Measurements from ENCODE around the gene TPX2.
"Not testable (repeated sequence)": the region's sequence is repeated elsewhere in the genome, so short reads cannot be mapped to it uniquely, and the experiment has no call there.

Gene TPX2

DNA sequence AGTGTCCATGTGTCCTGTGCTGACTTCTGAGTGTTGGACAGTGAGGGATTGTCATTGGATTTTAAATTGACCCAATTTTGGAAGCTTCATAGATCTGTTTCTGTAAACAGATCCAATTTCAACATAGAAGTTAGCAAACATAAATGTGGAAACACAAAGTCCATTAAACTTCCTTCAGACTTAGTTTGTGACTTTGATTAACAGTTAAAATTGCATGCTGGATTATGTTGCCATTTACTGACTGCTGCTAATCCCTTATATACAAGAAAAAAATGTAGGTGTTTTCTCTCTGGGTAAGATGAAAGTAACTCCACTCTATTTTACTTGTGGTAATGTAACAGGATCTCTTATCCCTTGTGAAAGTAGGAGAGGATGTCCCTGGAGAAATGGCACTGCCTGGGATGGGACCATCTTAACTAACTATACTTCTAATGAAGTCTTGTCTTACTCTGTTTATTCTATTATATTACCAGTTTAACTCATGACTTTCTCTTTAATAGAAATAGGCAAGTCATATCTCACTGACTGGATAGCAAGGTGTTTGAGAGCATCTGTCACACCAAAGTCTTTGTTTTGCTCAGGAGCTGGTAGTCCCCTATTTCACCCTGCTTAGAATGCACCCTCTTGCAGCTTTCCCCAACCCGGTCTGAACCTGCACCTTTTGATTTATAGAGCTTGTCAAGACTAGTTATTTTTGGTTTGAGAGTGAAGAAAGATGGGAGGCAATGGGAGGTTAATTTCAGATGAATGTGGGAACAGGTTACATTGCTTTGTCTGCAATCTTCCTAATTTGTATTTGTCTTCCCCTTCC, 7.2 kb downstream of the TPX2 start:
- Histone ChIP-seq H3K36me3 (ENCODE audit: control insufficient read depth in 5 of 5, insufficient read depth in 5 of 5, low read length in 5 of 5) (no peaks in the 10 kb centered on the region), H3K27me3 (ENCODE audit: control insufficient read depth in 5 of 5, insufficient read depth in 4 of 5, low read length in 5 of 5) (no peaks in the 10 kb centered on the region), H3K27ac (ENCODE audit: low read depth, low read length) (no peak overlapping the region), H3K4me1 (ENCODE audit: control insufficient read depth in 5 of 5, insufficient read depth in 5 of 5, low read length in 5 of 5) (no peaks in the 10 kb centered on the region), H3K9ac (ENCODE audit: low read length in 5 of 5) (no peak overlapping the region), H3K4me3 (ENCODE audit: low read depth in 1 of 5, low read length in 5 of 5) (no peak overlapping the region), H3K9me3 (ENCODE audit: control insufficient read depth in 5 of 5, low read length in 5 of 5) (no peaks in the 10 kb centered on the region)

DNA sequence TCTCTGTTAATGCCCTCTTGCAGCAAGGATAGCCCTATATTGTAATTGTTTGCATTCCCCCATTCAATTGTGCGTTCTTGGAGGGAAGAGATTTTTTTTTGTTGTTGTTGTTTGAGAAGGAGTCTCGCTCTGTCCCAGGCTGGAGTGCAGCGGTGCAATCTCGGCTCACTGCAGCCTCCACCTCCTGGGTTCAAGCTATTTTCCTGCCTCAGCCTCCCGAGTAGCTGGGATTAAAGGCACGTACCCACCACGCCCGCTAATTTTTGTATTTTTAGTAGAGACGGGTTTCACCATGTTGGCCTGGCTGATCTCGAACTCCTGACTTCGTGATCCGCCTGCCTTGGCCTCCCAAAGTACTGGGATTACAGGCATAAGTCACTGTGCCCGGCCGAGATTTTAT, 7.9 kb downstream of the TPX2 start:
- not testable (repeated sequence) for H3K9ac ChIP-seq (ENCODE audit: low read length in 5 of 5); H3K4me3 ChIP-seq (ENCODE audit: low read depth in 1 of 5, low read length in 5 of 5); H3K27ac ChIP-seq (ENCODE audit: low read depth, low read length); H3K36me3 ChIP-seq (ENCODE audit: control insufficient read depth in 5 of 5, insufficient read depth in 5 of 5, low read length in 5 of 5); H3K4me1 ChIP-seq (ENCODE audit: control insufficient read depth in 5 of 5, insufficient read depth in 5 of 5, low read length in 5 of 5); H3K9me3 ChIP-seq (ENCODE audit: control insufficient read depth in 5 of 5, low read length in 5 of 5); H3K27me3 ChIP-seq (ENCODE audit: control insufficient read depth in 5 of 5, insufficient read depth in 4 of 5, low read length in 5 of 5)

DNA sequence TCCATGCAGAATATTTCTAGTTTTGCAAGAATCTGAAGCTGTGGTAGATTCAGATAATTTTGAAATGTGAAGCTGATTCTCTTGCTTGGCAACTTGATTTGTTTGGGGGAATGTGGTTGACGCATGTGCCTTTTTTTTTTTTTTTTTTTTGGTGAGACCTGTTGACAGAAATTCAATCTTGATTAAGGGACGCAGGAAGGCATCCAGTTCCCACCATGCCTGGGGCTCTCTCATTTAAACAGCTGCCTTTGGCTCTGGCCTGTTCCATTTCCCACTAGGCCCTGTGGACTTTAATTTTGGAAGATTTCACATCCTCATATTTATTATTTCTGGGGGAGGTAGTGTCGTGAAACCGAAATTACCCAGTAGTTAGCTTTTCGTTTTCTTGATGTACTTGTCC, 8.6 kb downstream of the TPX2 start:
- H3K9me3 ChIP-seq (ENCODE audit: control insufficient read depth in 5 of 5, low read length in 5 of 5): no peaks in the 10 kb centered on the region
- H3K27ac ChIP-seq (ENCODE audit: low read depth, low read length): no peak overlapping the region
- no peaks in the 10 kb centered on the region for H3K4me1 ChIP-seq (ENCODE audit: control insufficient read depth in 5 of 5, insufficient read depth in 5 of 5, low read length in 5 of 5)
- H3K36me3 ChIP-seq (ENCODE audit: control insufficient read depth in 5 of 5, insufficient read depth in 5 of 5, low read length in 5 of 5): no peaks in the 10 kb centered on the region
- no peak overlapping the region for H3K9ac ChIP-seq (ENCODE audit: low read length in 5 of 5)
- no peaks in the 10 kb centered on the region for H3K27me3 ChIP-seq (ENCODE audit: control insufficient read depth in 5 of 5, insufficient read depth in 4 of 5, low read length in 5 of 5)
- H3K4me3 ChIP-seq (ENCODE audit: low read depth in 1 of 5, low read length in 5 of 5): no peak overlapping the region

DNA sequence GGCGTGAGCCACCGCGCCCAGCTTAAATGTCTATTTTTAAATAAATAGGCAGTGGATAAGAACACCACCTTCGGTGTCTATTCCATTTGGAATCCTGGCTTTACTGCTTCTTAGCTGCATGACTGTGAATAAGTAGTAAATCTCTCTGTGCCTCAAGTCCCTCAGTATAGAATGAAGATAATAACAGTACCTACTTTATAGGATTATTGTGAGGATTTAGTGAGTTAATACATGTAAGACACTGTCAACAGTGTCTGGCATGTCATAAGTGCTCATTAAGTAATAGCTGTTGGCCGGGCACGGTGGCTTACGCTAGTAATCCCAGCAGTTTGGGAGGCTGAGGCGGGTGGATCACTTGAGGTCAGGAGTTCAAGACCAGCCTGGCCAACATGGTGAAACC, 10.1 kb downstream of the TPX2 start:
- H3K4me3 ChIP-seq (ENCODE audit: low read depth in 1 of 5, low read length in 5 of 5): no peak overlapping the region
- H3K27me3 ChIP-seq (ENCODE audit: control insufficient read depth in 5 of 5, insufficient read depth in 4 of 5, low read length in 5 of 5): no peaks in the 10 kb centered on the region
- H3K27ac ChIP-seq (ENCODE audit: low read depth, low read length): no peak overlapping the region
- no peaks in the 10 kb centered on the region for H3K36me3 ChIP-seq (ENCODE audit: control insufficient read depth in 5 of 5, insufficient read depth in 5 of 5, low read length in 5 of 5)
- no peaks in the 10 kb centered on the region for H3K9me3 ChIP-seq (ENCODE audit: control insufficient read depth in 5 of 5, low read length in 5 of 5)
- H3K9ac ChIP-seq (ENCODE audit: low read length in 5 of 5): no peak overlapping the region
- H3K4me1 ChIP-seq (ENCODE audit: control insufficient read depth in 5 of 5, insufficient read depth in 5 of 5, low read length in 5 of 5): no peaks in the 10 kb centered on the region

DNA sequence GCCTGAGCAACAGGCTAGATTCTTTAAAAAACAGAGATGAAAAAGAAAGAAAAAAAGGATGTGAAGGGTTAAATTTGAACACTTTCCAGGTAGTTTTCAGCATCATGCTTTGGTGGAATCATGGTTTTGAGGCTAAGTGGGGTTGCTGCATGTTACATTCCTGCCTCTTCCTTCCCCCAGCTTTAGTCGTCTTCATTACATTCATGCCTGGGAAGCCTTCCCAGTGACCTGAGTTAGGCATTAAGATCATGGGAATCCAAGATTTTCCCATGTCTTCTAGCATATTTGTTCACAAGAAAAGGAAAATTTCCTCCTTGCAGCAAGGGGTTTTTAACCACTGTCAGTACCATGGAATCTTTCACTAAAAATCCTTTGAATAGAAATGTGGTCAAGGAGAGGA, 12.0 kb downstream of the TPX2 start:
- Histone ChIP-seq H3K4me3 (ENCODE audit: low read depth in 1 of 5, low read length in 5 of 5) (no peak overlapping the region), H3K27me3 (ENCODE audit: control insufficient read depth in 5 of 5, insufficient read depth in 4 of 5, low read length in 5 of 5) (no peaks in the 10 kb centered on the region), H3K9me3 (ENCODE audit: control insufficient read depth in 5 of 5, low read length in 5 of 5) (no peaks in the 10 kb centered on the region), H3K36me3 (ENCODE audit: control insufficient read depth in 5 of 5, insufficient read depth in 5 of 5, low read length in 5 of 5) (no peaks in the 10 kb centered on the region), H3K27ac (ENCODE audit: low read depth, low read length) (no peak overlapping the region), H3K4me1 (ENCODE audit: control insufficient read depth in 5 of 5, insufficient read depth in 5 of 5, low read length in 5 of 5) (no peaks in the 10 kb centered on the region), H3K9ac (ENCODE audit: low read length in 5 of 5) (no peak overlapping the region)

DNA sequence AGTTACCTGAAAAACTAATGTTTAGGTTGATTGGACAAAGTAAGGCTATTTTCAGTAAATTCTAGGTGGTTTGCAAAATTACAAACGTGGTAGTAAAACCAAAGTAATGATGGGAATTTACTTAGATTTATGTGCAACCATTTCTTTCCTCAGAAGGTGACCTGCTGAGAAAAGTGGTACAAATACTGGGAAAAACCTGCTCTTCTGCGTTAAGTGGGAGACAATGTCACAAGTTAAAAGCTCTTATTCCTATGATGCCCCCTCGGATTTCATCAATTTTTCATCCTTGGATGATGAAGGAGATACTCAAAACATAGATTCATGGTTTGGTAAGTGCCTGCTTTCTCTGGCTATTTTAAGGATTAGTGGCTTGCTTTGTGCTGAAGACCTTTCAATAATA, 18.2 kb downstream of the TPX2 start:
- H3K27me3 ChIP-seq (ENCODE audit: control insufficient read depth in 5 of 5, insufficient read depth in 4 of 5, low read length in 5 of 5): no peaks in the 10 kb centered on the region
- no peaks in the 10 kb centered on the region for H3K4me1 ChIP-seq (ENCODE audit: control insufficient read depth in 5 of 5, insufficient read depth in 5 of 5, low read length in 5 of 5)
- no peak overlapping the region for H3K4me3 ChIP-seq (ENCODE audit: low read depth in 1 of 5, low read length in 5 of 5)
- no peak overlapping the region for H3K27ac ChIP-seq (ENCODE audit: low read depth, low read length)
- H3K9me3 ChIP-seq (ENCODE audit: control insufficient read depth in 5 of 5, low read length in 5 of 5): no peaks in the 10 kb centered on the region
- H3K9ac ChIP-seq (ENCODE audit: low read length in 5 of 5): no peak overlapping the region
- H3K36me3 ChIP-seq (ENCODE audit: control insufficient read depth in 5 of 5, insufficient read depth in 5 of 5, low read length in 5 of 5): no peaks in the 10 kb centered on the region

DNA sequence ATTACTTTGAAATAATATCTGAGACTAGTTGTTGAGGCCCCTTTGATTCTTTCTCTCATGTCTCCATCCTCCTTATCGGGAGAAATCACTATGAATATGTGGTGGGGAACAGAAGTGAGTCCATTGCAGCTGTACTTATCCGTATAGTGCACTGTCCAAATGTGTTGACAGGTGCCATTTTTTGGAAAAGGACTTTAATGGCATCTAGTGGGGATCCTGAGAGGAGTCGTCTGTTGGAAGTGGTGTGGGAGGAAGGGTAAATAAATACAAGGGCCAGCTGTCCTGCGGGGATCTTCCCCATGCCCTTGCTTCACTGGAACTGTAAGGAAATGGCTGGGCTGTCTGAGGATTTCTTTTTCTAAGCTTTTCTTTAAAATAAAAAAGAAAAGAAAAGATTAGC, 19.4 kb downstream of the TPX2 start:
- Histone ChIP-seq H3K4me1 (ENCODE audit: control insufficient read depth in 5 of 5, insufficient read depth in 5 of 5, low read length in 5 of 5) (no peaks in the 10 kb centered on the region), H3K9me3 (ENCODE audit: control insufficient read depth in 5 of 5, low read length in 5 of 5) (no peaks in the 10 kb centered on the region), H3K27me3 (ENCODE audit: control insufficient read depth in 5 of 5, insufficient read depth in 4 of 5, low read length in 5 of 5) (no peaks in the 10 kb centered on the region), H3K27ac (ENCODE audit: low read depth, low read length) (no peak overlapping the region), H3K9ac (ENCODE audit: low read length in 5 of 5) (no peak overlapping the region), H3K36me3 (ENCODE audit: control insufficient read depth in 5 of 5, insufficient read depth in 5 of 5, low read length in 5 of 5) (no peaks in the 10 kb centered on the region), H3K4me3 (ENCODE audit: low read depth in 1 of 5, low read length in 5 of 5) (no peak overlapping the region)

DNA sequence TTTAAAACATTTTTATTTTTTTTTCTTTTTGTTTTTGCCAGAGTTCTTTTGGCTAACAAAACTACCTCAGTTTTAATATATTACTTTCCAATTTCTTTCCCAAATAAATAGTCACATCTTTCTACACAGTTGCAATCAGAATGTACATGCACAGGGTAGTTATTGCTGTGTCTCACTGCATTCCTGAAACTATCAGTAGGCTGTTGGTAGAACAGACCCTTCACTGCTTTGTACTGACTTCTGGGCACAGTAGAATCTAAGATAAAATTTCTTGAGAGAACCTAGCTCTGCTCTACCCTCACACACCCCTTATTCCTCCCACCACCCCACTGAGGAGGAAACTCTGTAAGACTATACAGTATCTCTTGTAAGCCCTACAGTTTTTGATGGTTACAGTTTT, 19.9 kb downstream of the TPX2 start:
- Histone ChIP-seq H3K4me1 (ENCODE audit: control insufficient read depth in 5 of 5, insufficient read depth in 5 of 5, low read length in 5 of 5) (no peaks in the 10 kb centered on the region), H3K4me3 (ENCODE audit: low read depth in 1 of 5, low read length in 5 of 5) (no peak overlapping the region), H3K9me3 (ENCODE audit: control insufficient read depth in 5 of 5, low read length in 5 of 5) (no peaks in the 10 kb centered on the region), H3K27ac (ENCODE audit: low read depth, low read length) (no peak overlapping the region), H3K36me3 (ENCODE audit: control insufficient read depth in 5 of 5, insufficient read depth in 5 of 5, low read length in 5 of 5) (no peaks in the 10 kb centered on the region), H3K9ac (ENCODE audit: low read length in 5 of 5) (no peak overlapping the region), H3K27me3 (ENCODE audit: control insufficient read depth in 5 of 5, insufficient read depth in 4 of 5, low read length in 5 of 5) (no peaks in the 10 kb centered on the region)

DNA sequence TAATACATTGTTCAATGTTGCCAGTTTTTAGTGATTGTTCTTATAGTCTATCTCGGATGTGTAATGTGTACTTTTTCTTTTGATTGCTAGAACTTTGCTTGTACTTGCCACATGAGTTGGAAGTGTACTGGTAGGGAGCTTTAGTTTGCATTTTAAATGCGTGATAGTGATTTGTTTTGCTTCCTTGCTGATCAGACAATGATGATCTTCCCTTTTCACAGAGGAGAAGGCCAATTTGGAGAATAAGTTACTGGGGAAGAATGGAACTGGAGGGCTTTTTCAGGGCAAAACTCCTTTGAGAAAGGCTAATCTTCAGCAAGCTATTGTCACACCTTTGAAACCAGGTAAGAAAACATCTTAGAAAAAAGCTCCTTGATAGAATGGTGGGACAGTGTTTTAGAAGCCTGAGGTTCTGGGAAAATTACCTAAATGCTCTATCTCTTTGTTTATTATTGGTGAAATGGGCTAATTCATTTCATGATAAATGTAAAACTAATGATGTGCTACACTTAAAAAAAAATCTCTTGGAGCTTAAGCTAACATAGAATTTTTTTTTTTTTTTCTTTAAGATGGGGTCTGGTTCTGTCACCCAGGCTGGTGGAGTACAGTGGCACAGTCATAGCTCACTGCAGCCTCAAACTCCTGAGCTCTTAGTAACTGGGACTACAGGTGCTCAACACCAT, 20.9 kb downstream of the TPX2 start:
- no peaks in the 10 kb centered on the region for H3K36me3 ChIP-seq (ENCODE audit: control insufficient read depth in 5 of 5, insufficient read depth in 5 of 5, low read length in 5 of 5)
- H3K27ac ChIP-seq (ENCODE audit: low read depth, low read length): no peak overlapping the region
- no peaks in the 10 kb centered on the region for H3K9me3 ChIP-seq (ENCODE audit: control insufficient read depth in 5 of 5, low read length in 5 of 5)
- no peak overlapping the region for H3K4me3 ChIP-seq (ENCODE audit: low read depth in 1 of 5, low read length in 5 of 5)
- H3K27me3 ChIP-seq (ENCODE audit: control insufficient read depth in 5 of 5, insufficient read depth in 4 of 5, low read length in 5 of 5): no peaks in the 10 kb centered on the region
- H3K9ac ChIP-seq (ENCODE audit: low read length in 5 of 5): no peak overlapping the region
- no peaks in the 10 kb centered on the region for H3K4me1 ChIP-seq (ENCODE audit: control insufficient read depth in 5 of 5, insufficient read depth in 5 of 5, low read length in 5 of 5)

DNA sequence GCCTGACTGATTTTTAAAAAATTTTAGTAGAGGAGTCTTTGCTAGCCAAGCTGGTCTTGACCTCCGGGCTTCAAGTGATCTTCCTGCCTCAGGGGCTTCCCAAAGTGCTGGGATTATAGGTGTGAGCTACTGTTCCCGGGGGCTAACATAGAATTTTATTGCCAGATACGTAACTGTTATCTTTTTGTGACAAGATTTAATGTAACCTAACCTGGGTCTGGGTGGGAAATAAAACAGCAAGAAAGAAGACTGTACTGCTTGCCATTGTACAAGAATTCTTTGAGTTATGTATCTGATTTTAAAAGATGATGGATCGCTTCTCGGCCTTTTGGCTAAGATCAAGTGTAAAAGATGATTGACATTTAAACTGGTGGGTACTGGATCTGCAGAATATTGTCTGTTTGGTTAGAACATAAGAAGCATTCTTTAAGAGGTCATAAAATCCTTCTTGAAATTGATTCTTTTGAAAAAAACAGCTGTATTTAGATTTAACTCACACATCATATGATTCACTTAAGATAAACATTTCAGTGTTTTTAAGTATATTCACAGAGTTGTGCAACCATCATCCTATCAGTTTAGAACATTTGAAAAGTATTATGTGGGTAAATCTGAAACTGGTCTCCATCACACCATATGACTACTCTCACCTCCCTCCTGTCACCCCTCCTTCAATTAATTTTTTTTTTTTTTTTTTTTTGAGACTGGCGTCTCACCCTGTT, 21.6 kb downstream of the TPX2 start:
- H3K36me3 ChIP-seq (ENCODE audit: control insufficient read depth in 5 of 5, insufficient read depth in 5 of 5, low read length in 5 of 5): no peaks in the 10 kb centered on the region
- H3K4me1 ChIP-seq (ENCODE audit: control insufficient read depth in 5 of 5, insufficient read depth in 5 of 5, low read length in 5 of 5): no peaks in the 10 kb centered on the region
- H3K27me3 ChIP-seq (ENCODE audit: control insufficient read depth in 5 of 5, insufficient read depth in 4 of 5, low read length in 5 of 5): no peaks in the 10 kb centered on the region
- H3K4me3 ChIP-seq (ENCODE audit: low read depth in 1 of 5, low read length in 5 of 5): no peak overlapping the region
- no peak overlapping the region for H3K9ac ChIP-seq (ENCODE audit: low read length in 5 of 5)
- no peaks in the 10 kb centered on the region for H3K9me3 ChIP-seq (ENCODE audit: control insufficient read depth in 5 of 5, low read length in 5 of 5)
- no peak overlapping the region for H3K27ac ChIP-seq (ENCODE audit: low read depth, low read length)
